Naive B cell (primary cell): ENCODE results near the gene SERPINA4. TPM values are rescaled to one million over a fixed set of nuclear protein-coding genes. Genes with fewer than 3 reads are reported as not detected.
A peak's percentile ranks its signal among the peaks of the same experiment; 100 is the strongest.

Experiments used
- ATAC-seq, 2 donors: fragments of 150-1000 bp; cut with Tn5 transposase; 2 replicates each; pipeline ENCODE4 v1.10.0; 2021; ENCODE audit warnings: low read depth in 2 of 2, mild to moderate bottlenecking in 2 of 2, moderate library complexity in 2 of 2
- DNase-seq: peaks from one replicate; pipeline ENCODE4 v3.0.0; 2022
- H3K27ac Mint-ChIP-seq, 6 donors: one replicate each; pipeline ENCODE4 v1.8.0; 2020 to 2022; ENCODE audit warnings: mild to moderate bottlenecking in 6 of 6, mixed read lengths in 6 of 6, moderate library complexity in 5 of 6, inconsistent platforms in 2 of 6
- H3K27me3 Mint-ChIP-seq, 3 donors: one replicate each; pipeline ENCODE4 v1.8.0; 2021 to 2022; ENCODE audit warnings: mixed read lengths in 3 of 3, mild to moderate bottlenecking in 1 of 3
- H3K36me3 Mint-ChIP-seq, 2 donors: one replicate each; pipeline ENCODE4 v1.8.0; 2020 to 2022; ENCODE audit warnings: mixed read lengths in 2 of 2, inconsistent platforms in 1 of 2, mild to moderate bottlenecking in 1 of 2
- H3K4me1 Mint-ChIP-seq, 3 donors: one replicate each; pipeline ENCODE4 v1.8.0; 2020 to 2022; ENCODE audit warnings: mixed read lengths in 3 of 3, inconsistent platforms in 1 of 3, mild to moderate bottlenecking in 1 of 3, moderate library complexity in 1 of 3
- H3K4me3 Mint-ChIP-seq, 8 donors: one replicate each; pipeline ENCODE4 v1.8.0; 2020 to 2022; ENCODE audit warnings: mild to moderate bottlenecking in 8 of 8, mixed read lengths in 8 of 8, moderate library complexity in 8 of 8, inconsistent platforms in 2 of 8
- H3K9me3 Mint-ChIP-seq, 7 donors: one replicate each; pipeline ENCODE4 v1.8.0; 2020 to 2022; ENCODE audit warnings: mixed read lengths in 7 of 7, mild to moderate bottlenecking in 5 of 7, inconsistent platforms in 2 of 7, moderate library complexity in 1 of 7
- polyA plus RNA-seq, 6 donors: library from polyadenylated mRNA; unstranded; fragments of 300-500 nt; fragmentation: Illumina TruSeq; gene quantifications; one replicate each; pipeline ENCODE4 v1.2.3, GENCODE V29; 2021; ENCODE audit warnings: low read depth in 6 of 6

The SERPINA4 gene
- polyA plus RNA-seq, 6 donors from 2014 or later, result not detected

GRCh38 chr14:94611179-94611578, 49.9 kb downstream of the SERPINA4 start:
- no peak overlapping the region for H3K27ac Mint-ChIP-seq
- no peak for ATAC-seq
- H3K9me3 Mint-ChIP-seq, result peaks cover under 1 to 25% (median 13%) of the 10 kb centered on the region in 7 donors
- no peaks in the 10 kb centered on the region for H3K4me1 Mint-ChIP-seq
- H3K27me3 Mint-ChIP-seq, result peaks cover 0 to 7% (median 0%) of the 10 kb centered on the region in 3 donors
- no peak overlapping the region for H3K4me3 Mint-ChIP-seq
- H3K36me3 Mint-ChIP-seq, result no peaks in the 10 kb centered on the region
- no peak for DNase-seq

- Mint-ChIP-seq H3K27me3 (peaks cover 0 to 7% (median 0%) of the 10 kb centered on the region in 3 donors), H3K27ac (no peak within 1 kb of the TSS), H3K9me3 (peaks cover 6 to 28% (median 15%) of the 10 kb centered on the region in 7 donors), H3K4me3 (no peak within 1 kb of the TSS), H3K36me3 (no peaks in the 10 kb centered on the region), H3K4me1 (no peaks in the 10 kb centered on the region)
- no peak for DNase-seq
- ATAC-seq, result no peak
Observed at GRCh38 chr14:94612174-94612573, 50.9 kb downstream of the SERPINA4 start, which contains the start of gene SERPINA3. Gene SERPINA3 (plus strand): TSS chr14:94612391. CDS start chr14:94614442, 2,051 bp downstream.

GRCh38 chr14:94612580-94613554, 51.6 kb downstream of the SERPINA4 start:
- ATAC-seq (no peak), DNase-seq (no peak)
- H3K36me3 Mint-ChIP-seq, result no peaks in the 10 kb centered on the region
- H3K4me1 Mint-ChIP-seq, result no peaks in the 10 kb centered on the region
- peaks cover 4 to 27% (median 19%) of the 10 kb centered on the region in 7 donors for H3K9me3 Mint-ChIP-seq
- H3K27ac Mint-ChIP-seq, result no peak overlapping the region
- no peak overlapping the region for H3K4me3 Mint-ChIP-seq
- peaks cover 0 to 7% (median 0%) of the 10 kb centered on the region in 3 donors for H3K27me3 Mint-ChIP-seq

DNA sequence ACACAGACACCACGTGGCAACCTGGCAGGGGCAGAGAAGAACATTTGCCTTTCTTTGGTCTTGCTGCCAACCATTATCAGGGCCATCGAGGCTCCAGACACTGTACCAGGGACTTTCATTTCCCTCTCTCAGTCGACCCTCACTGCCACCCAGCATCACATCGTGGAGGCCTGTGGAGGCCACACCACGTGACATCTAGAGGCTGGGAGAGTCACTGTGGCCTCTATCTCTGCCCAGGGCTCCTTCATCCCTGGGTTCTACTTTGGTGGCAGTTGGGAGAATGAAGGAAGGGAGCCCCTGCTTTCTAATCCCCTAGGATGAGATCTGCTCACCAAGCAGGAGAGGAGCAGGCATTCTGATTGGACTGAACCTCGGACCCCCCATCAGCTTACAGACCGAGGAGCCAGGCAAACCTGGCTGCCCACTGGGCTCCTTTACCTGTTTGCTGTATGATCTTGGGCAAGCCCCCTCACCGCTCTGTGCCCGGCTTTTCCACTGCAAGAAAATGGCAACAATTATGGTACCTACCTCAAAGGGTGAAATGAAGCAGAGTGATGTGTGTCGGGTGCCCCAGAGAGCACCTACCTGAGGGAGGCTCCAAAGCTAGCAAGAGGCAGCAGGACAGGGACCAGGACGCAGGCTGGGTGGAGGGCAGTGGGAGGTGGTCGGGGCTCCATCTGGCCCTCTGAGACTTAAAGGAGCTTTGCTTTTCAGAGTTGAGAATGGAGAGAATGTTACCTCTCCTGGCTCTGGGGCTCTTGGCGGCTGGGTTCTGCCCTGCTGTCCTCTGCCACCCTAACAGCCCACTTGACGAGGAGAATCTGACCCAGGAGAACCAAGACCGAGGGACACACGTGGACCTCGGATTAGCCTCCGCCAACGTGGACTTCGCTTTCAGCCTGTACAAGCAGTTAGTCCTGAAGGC, 52.7 kb downstream of the SERPINA4 start:
- peaks cover 0 to 1% (median 0%) of the 10 kb centered on the region in 3 donors for H3K27me3 Mint-ChIP-seq
- H3K27ac Mint-ChIP-seq, result no peak overlapping the region
- H3K36me3 Mint-ChIP-seq, result peaks cover 0 to 8% of the 10 kb centered on the region in 2 donors
- H3K9me3 Mint-ChIP-seq, result peaks cover 9 to 32% (median 19%) of the 10 kb centered on the region in 7 donors
- DNase-seq, result no peak
- ATAC-seq, result no peak
- H3K4me3 Mint-ChIP-seq, result no peak overlapping the region
- H3K4me1 Mint-ChIP-seq, result no peaks in the 10 kb centered on the region

DNA sequence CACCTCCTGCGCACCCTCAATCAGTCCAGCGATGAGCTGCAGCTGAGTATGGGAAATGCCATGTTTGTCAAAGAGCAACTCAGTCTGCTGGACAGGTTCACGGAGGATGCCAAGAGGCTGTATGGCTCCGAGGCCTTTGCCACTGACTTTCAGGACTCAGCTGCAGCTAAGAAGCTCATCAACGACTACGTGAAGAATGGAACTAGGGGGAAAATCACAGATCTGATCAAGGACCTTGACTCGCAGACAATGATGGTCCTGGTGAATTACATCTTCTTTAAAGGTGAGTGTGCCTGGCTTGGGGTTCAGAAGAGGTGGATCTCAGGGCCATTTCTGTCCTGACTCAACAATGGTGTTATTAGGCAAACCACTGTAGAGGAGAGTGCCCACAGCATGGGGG, 53.6 kb downstream of the SERPINA4 start:
- Mint-ChIP-seq H3K27me3 (peaks cover 0 to 3% (median 0%) of the 10 kb centered on the region in 3 donors), H3K36me3 (peaks cover 0 to 16% of the 10 kb centered on the region in 2 donors), H3K4me1 (no peaks in the 10 kb centered on the region), H3K4me3 (no peak overlapping the region), H3K27ac (no peak overlapping the region), H3K9me3 (peaks cover 8 to 35% (median 22%) of the 10 kb centered on the region in 7 donors)
- ATAC-seq (no peak), DNase-seq (no peak)

DNA sequence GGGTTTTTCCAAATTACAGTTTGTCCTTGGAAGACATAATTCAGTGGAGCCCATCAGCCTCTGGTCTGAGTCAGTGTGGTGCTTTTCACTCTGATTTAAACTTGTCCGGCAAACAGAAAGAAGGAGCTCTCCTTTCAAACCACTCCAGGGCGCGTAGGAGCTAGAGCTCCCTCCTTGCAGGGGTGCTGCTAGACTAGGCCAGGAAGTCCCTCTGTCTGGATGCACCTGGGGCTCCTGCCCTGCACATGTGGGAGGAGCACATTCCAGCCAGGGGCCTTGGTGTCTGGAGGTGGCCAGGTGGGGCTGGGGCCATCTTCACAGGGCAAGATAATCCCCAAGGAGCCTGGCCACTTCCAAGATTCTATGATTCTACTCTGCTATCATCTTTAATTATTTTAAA, 54.0 kb downstream of the SERPINA4 start:
- Mint-ChIP-seq H3K27me3 (peaks cover 0 to 7% (median 4%) of the 10 kb centered on the region in 3 donors), H3K4me1 (no peaks in the 10 kb centered on the region), H3K9me3 (peaks cover 10 to 35% (median 25%) of the 10 kb centered on the region in 7 donors), H3K4me3 (no peak overlapping the region), H3K36me3 (peaks cover 0 to 20% of the 10 kb centered on the region in 2 donors), H3K27ac (no peak overlapping the region)
- ATAC-seq (no peak), DNase-seq (no peak)

DNA sequence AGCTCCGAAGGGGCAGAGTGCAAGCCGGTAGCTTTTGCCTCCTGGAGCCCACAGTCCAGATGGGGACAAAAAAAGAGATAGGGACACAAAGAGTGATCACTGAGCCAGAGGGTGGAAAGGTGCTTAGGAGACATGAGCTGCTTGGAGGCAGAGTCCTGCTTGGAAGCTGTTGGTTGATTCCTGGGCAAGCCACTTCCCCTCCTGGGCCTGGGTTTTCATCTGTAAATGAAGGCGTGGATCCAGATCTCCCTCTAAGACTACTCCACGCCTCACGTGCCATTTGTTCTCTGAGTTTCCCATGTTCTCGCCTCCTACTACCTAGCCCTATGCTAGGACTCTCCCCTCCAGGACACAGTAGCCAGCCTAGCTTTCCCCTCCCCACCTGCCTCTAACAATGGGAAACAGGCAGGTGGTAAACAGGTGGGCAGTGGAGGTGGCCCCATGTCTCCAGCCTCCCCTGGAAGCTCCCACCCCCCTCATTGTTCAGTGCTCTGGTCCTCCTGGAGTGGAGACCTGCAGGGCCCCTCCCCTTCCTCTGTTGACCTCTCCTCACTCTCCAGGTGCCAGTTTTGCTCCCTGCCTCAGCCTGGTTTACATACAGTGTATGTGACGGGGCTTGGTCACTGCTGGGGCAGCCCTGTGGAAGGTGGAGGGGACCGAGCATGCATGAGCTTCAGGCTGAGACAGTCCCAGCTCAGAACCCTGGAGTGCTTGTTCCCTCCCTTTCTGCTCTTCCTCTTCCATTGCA, 54.8 kb downstream of the SERPINA4 start:
- Mint-ChIP-seq H3K36me3 (peaks cover 0 to 24% of the 10 kb centered on the region in 2 donors), H3K9me3 (peaks cover 10 to 35% (median 22%) of the 10 kb centered on the region in 7 donors)
- no peak for ATAC-seq

DNA sequence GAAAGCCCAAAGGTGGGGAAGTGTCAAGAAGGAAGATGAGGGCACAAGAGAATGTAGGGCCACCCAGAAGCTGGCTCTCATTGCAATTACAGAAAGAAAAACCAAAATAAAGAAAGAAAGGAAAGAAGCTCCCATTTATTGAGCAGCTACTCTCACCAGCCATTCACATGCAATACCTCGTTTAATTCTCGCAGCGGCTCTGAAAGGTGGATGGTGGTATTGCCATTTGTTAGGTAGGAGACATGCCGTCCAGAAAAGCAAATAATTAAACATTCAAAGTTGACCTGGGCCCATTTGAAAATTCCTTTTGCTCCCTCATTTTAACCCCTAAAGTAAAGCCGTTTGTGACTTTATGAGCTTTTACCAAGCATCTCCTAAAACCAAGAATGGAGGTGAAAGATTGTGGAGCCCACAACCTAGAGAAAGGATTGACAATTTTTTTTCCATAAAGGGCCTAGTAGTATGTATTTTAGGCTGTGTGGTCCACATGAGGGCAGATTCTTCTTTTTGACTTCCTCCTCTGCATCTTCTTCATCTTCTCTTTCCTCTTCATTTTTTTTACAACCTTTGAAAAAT, 56.2 kb downstream of the SERPINA4 start:
- peaks cover 0 to 11% (median 4%) of the 10 kb centered on the region in 3 donors for H3K27me3 Mint-ChIP-seq
- ATAC-seq (no peak), DNase-seq (no peak)
- no peaks in the 10 kb centered on the region for H3K4me1 Mint-ChIP-seq
- no peak overlapping the region for H3K27ac Mint-ChIP-seq
- peaks cover 10 to 35% (median 23%) of the 10 kb centered on the region in 7 donors for H3K9me3 Mint-ChIP-seq
- no peak overlapping the region for H3K4me3 Mint-ChIP-seq
- peaks cover 0 to 24% of the 10 kb centered on the region in 2 donors for H3K36me3 Mint-ChIP-seq

More for the DNA sequence above, 54.8 kb downstream of the SERPINA4 start:
- no peak overlapping the region for H3K4me3 Mint-ChIP-seq
- H3K27ac Mint-ChIP-seq, result no peak overlapping the region
- H3K4me1 Mint-ChIP-seq, result no peaks in the 10 kb centered on the region
- DNase-seq, result no peak
- H3K27me3 Mint-ChIP-seq, result peaks cover 0 to 11% (median 4%) of the 10 kb centered on the region in 3 donors

DNA sequence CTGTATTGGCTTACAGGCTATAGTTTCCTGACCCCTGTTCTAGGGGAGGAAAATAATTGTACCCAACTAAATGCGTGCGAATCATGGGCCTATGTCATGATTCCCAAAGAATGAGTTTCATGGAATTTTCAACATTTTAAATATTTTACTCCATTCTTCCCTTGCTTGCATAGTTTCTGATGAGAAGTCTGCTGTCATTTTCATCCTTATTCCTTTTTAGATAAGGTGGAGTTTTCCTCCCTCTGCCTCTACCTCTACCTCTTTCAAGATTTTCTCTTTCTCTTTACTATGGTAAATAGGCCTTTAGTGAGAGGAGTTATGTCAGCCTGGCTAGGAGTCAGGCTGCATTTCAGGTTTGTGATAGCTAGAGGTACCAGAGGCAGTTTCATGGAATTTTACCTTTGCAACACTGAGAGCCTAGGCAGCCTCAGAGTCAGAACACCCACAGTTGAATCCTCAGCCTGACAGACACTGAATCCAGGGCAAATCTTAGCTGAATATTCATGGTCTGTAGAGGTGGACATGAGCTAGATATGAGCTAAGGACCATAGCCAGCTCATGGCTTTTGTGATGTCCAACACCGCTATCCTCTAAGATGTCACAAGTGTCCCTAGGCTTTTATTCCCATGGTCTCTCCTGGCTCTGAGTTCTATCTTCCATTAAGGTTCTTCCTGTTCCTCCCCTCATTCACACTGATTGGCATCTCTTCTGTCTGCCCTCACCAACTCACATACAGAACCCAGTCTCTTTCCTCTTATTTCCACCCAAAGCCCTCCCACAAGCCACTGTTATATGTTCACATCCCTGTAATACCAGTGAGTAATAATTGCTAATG, 57.0 kb downstream of the SERPINA4 start:
- no peak for ATAC-seq
- Mint-ChIP-seq H3K27ac (no peak overlapping the region), H3K36me3 (peaks cover 0 to 24% of the 10 kb centered on the region in 2 donors), H3K27me3 (peaks cover 0 to 11% (median 4%) of the 10 kb centered on the region in 3 donors), H3K4me3 (peak overlapping the region in 1 of 8 donors; percentile 57), H3K4me1 (no peaks in the 10 kb centered on the region), H3K9me3 (peaks cover 10 to 35% (median 23%) of the 10 kb centered on the region in 7 donors)
- DNase-seq, result no peak

- peaks cover 10 to 35% (median 23%) of the 10 kb centered on the region in 7 donors for H3K9me3 Mint-ChIP-seq
- no peak overlapping the region for H3K4me3 Mint-ChIP-seq
- H3K27me3 Mint-ChIP-seq, result peaks cover 0 to 11% (median 4%) of the 10 kb centered on the region in 3 donors
- ATAC-seq (no peak), DNase-seq (no peak)
- H3K27ac Mint-ChIP-seq, result no peak overlapping the region
- peaks cover 0 to 24% of the 10 kb centered on the region in 2 donors for H3K36me3 Mint-ChIP-seq
- no peaks in the 10 kb centered on the region for H3K4me1 Mint-ChIP-seq
Observed at GRCh38 chr14:94619297-94619696, 58.1 kb downstream of the SERPINA4 start.
